GM23338 (cell line): ENCODE data around the gene GPC6. TPM values are rescaled to one million over a fixed set of nuclear protein-coding genes. Genes with fewer than 3 reads are reported as not detected.

ENCODE experiments used
- ATAC-seq: fragments of 200-7000 bp; cut with Tn5 transposase; 3 replicates; pipeline ENCODE4 v1.9.1; 2020
- DNase-seq: peaks from one replicate; pipeline ENCODE4 v3.0.0-alpha.2; 2015; ENCODE audit warnings: low spot score
- H2AFZ ChIP-seq: fragments of 200-600 bp; sonication (generic); 2 replicates; pipeline ENCODE4 v1.8.0; 2016; ENCODE audit warnings: antibody characterized with exemption, mild to moderate bottlenecking, moderate library complexity
- H3F3A ChIP-seq: fragments of 200-600 bp; sonication (generic); replicated peaks from 2 replicates; pipeline ENCODE4 v1.8.0; 2017; ENCODE audit warnings: antibody characterized with exemption, mixed run types, low read depth
- H3K27ac ChIP-seq: fragments of 200-600 bp; sonication (generic); 2 replicates; pipeline ENCODE4 v1.6.1; 2016; ENCODE audit warnings: low read depth
- H3K27me3 ChIP-seq: fragments of 200-600 bp; sonication (generic); 2 replicates; pipeline ENCODE4 v1.8.0; 2016; ENCODE audit warnings: mild to moderate bottlenecking, mixed run types, moderate library complexity; ENCODE audit not compliant: insufficient read depth
- H3K36me3 ChIP-seq: fragments of 200-600 bp; sonication (generic); 2 replicates; pipeline ENCODE4 v1.8.0; 2016; ENCODE audit warnings: mild to moderate bottlenecking; ENCODE audit not compliant: insufficient read depth
- H3K4me1 ChIP-seq: fragments of 200-600 bp; sonication (generic); 2 replicates; pipeline ENCODE4 v1.8.0; 2016; ENCODE audit warnings: mild to moderate bottlenecking, moderate library complexity; ENCODE audit not compliant: insufficient read depth
- H3K4me2 ChIP-seq: fragments of 200-600 bp; sonication (generic); 2 replicates; pipeline ENCODE4 v1.7.1; 2017; ENCODE audit warnings: mixed run types
- H3K4me3 ChIP-seq: fragments of 200-600 bp; sonication (generic); 2 replicates; pipeline ENCODE4 v1.6.1; 2016; ENCODE audit warnings: mixed run types
- H3K79me2 ChIP-seq: fragments of 200-600 bp; sonication (generic); replicated peaks from 2 replicates; pipeline ENCODE4 v1.8.0; 2017; ENCODE audit warnings: mild to moderate bottlenecking; ENCODE audit not compliant: insufficient read depth
- H3K9me2 ChIP-seq: fragments of 200-600 bp; sonication (generic); 2 replicates; pipeline ENCODE4 v1.8.0; 2017; ENCODE audit not compliant: insufficient read depth
- H4K20me1 ChIP-seq: fragments of 200-600 bp; sonication (generic); replicated peaks from 2 replicates; pipeline ENCODE4 v1.8.0; 2017; ENCODE audit warnings: mild to moderate bottlenecking; ENCODE audit not compliant: insufficient read depth
- H3K27ac Mint-ChIP-seq: 2 replicates; pipeline ENCODE4 v1.8.0; 2020; ENCODE audit warnings: inconsistent platforms, mild to moderate bottlenecking, moderate library complexity, mixed read lengths
- H3K27me3 Mint-ChIP-seq: 3 replicates; pipeline ENCODE4 v1.8.0; 2022; ENCODE audit warnings: low read depth, mild to moderate bottlenecking, moderate library complexity, mixed read lengths, inconsistent platforms; ENCODE audit not compliant: insufficient read depth, poor library complexity
- H3K36me3 Mint-ChIP-seq: 3 replicates; pipeline ENCODE4 v1.8.0; 2021; ENCODE audit warnings: low read depth, mild to moderate bottlenecking, inconsistent platforms, moderate library complexity, mixed read lengths
- H3K4me1 Mint-ChIP-seq: 3 replicates; pipeline ENCODE4 v1.8.0; 2020; ENCODE audit warnings: mild to moderate bottlenecking, inconsistent platforms, mixed read lengths
- H3K4me3 Mint-ChIP-seq: 3 replicates; pipeline ENCODE4 v1.8.0; 2021; ENCODE audit warnings: moderate library complexity, mild to moderate bottlenecking, inconsistent platforms, mixed read lengths
- H3K9me3 Mint-ChIP-seq: 3 replicates; pipeline ENCODE4 v1.8.0; 2020; ENCODE audit warnings: moderate library complexity, mild to moderate bottlenecking, inconsistent platforms, mixed read lengths
- CREB1 ChIP-seq: fragments of 250-450 bp; sonication (Bioruptor Pico); IDR thresholded peaks from 2 replicates; pipeline ENCODE4 v1.5.0; 2020; ENCODE audit warnings: low read depth, mild to moderate bottlenecking, moderate library complexity
- EZH2phosphoT487 ChIP-seq: fragments of 200-600 bp; sonication (generic); IDR thresholded peaks from one replicate; pipeline ENCODE4 v1.8.1; 2018; ENCODE audit warnings: antibody characterized with exemption; ENCODE audit not compliant: unreplicated experiment
- JUNB ChIP-seq: IDR thresholded peaks from one replicate; pipeline ENCODE4 v1.6.1; 2016; ENCODE audit warnings: antibody characterized with exemption; ENCODE audit not compliant: unreplicated experiment
- POLR2AphosphoS5 ChIP-seq: IDR thresholded peaks from 2 replicates; pipeline ENCODE4 v1.6.1; 2016; ENCODE audit warnings: antibody characterized with exemption, low read depth
- polyA plus RNA-seq: library from polyadenylated mRNA; unstranded; fragments of >200 nt; fragmentation: Nextera tagmentation; extraction: Ambion mirVana; gene quantifications from 2 replicates; pipeline ENCODE4 v1.2.1, GENCODE V29; 2016
- total RNA-seq: library from RNA; depleted of rRNA; stranded (reverse); fragments of >200 nt; shearing (Covaris generic); gene quantifications from 2 replicates; pipeline ENCODE4 v1.2.3, GENCODE V29; 2014
- TF ChIP-seq, protein P1 (sequence below): IDR thresholded peaks from one replicate; pipeline ENCODE4 v1.6.1; 2018; ENCODE audit warnings: antibody characterized with exemption; ENCODE audit not compliant: unreplicated experiment
- TF ChIP-seq, protein P2 (sequence below), 2 experiments: fragments of 200-600 bp in 1 of 2; sonication (generic) in 1 of 2; conservative IDR thresholded peaks; 2 replicates each; pipeline versions ENCODE4 v1.5.1 to v1.6.1; 2016 to 2017; ENCODE audit warnings: antibody characterized with exemption in 2 of 2, low read depth in 2 of 2, mild to moderate bottlenecking in 2 of 2, moderate library complexity in 1 of 2

GPC6 gene
- total and polyA plus RNA-seq, 2 experiments from 2014 or later, result 6.4 to 28.6 TPM

DNA sequence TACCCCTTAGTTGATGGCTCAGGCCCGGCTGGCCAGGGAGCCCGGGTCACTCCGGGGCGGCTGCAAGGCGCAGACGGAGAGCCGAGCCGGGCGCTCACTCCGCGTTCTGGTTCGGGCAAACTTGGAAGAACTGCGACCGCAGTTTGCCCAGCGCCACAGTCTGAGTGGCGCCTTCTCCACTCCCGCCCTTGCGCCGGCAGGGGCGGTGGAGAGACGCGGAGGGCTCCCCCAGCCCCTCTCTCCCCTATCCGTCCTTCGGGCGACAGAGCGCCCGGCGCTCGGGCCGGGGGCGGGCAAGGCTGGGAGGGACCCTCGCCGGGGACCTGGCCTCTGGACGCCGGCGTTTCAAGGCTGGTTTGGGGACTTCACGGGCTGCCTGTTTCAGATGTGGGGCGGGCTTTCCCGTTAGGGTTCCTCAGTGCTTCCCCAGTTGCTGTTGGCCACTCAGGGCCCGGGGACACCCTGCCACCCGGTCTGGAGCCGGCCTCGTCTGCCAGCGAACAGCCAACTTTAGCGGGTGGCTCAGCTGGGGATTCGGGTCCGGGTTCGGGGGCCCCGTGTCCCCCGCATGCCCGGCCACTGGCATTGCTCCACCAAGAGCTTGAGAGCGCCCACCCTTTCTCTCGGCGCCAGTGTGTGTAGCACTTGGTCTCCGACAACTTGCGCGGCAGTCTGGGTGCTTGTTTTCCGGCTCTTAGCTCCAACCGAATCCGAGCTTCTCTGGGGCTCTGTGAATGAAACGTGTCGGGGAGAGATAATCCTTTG, 1.5 kb downstream of the GPC6 start:
- Histone ChIP-seq H3K79me2 (peaks cover 44% of the 10 kb centered on the region), H4K20me1 (0 out of 2 replicates have a peak, but pooled peaks cover 3% of the 10 kb centered on the region), H3K9me2 (no peaks in the 10 kb centered on the region), H3K36me3 (no peaks in the 10 kb centered on the region), H3F3A (no peaks in the 10 kb centered on the region), H3K27me3 (peaks cover 13% of the 10 kb centered on the region), H3K4me2 (peak overlapping the region; percentile 84), H3K27ac (no peak overlapping the region), H2AFZ (0 out of 2 replicates have a peak overlapping the region, but pooled peaks have one; percentile 12), H3K4me3 (peak overlapping the region; percentile 62), H3K4me1 (peaks cover 46% of the 10 kb centered on the region)
- ATAC-seq, result peak; percentile 84
- peak overlapping the region; percentile 76; the same call in 1 of the 2 replicates for H3K27ac Mint-ChIP-seq
- H3K36me3 Mint-ChIP-seq, result peaks cover 5% of the 10 kb centered on the region; the same call in 2 of the 3 replicates
- 0 out of 3 replicates have a peak, but pooled peaks cover 6% of the 10 kb centered on the region for H3K9me3 Mint-ChIP-seq
- TF ChIP-seq, protein P1, sequence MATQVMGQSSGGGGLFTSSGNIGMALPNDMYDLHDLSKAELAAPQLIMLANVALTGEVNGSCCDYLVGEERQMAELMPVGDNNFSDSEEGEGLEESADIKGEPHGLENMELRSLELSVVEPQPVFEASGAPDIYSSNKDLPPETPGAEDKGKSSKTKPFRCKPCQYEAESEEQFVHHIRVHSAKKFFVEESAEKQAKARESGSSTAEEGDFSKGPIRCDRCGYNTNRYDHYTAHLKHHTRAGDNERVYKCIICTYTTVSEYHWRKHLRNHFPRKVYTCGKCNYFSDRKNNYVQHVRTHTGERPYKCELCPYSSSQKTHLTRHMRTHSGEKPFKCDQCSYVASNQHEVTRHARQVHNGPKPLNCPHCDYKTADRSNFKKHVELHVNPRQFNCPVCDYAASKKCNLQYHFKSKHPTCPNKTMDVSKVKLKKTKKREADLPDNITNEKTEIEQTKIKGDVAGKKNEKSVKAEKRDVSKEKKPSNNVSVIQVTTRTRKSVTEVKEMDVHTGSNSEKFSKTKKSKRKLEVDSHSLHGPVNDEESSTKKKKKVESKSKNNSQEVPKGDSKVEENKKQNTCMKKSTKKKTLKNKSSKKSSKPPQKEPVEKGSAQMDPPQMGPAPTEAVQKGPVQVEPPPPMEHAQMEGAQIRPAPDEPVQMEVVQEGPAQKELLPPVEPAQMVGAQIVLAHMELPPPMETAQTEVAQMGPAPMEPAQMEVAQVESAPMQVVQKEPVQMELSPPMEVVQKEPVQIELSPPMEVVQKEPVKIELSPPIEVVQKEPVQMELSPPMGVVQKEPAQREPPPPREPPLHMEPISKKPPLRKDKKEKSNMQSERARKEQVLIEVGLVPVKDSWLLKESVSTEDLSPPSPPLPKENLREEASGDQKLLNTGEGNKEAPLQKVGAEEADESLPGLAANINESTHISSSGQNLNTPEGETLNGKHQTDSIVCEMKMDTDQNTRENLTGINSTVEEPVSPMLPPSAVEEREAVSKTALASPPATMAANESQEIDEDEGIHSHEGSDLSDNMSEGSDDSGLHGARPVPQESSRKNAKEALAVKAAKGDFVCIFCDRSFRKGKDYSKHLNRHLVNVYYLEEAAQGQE, result no peak
- TF ChIP-seq, protein P2, sequence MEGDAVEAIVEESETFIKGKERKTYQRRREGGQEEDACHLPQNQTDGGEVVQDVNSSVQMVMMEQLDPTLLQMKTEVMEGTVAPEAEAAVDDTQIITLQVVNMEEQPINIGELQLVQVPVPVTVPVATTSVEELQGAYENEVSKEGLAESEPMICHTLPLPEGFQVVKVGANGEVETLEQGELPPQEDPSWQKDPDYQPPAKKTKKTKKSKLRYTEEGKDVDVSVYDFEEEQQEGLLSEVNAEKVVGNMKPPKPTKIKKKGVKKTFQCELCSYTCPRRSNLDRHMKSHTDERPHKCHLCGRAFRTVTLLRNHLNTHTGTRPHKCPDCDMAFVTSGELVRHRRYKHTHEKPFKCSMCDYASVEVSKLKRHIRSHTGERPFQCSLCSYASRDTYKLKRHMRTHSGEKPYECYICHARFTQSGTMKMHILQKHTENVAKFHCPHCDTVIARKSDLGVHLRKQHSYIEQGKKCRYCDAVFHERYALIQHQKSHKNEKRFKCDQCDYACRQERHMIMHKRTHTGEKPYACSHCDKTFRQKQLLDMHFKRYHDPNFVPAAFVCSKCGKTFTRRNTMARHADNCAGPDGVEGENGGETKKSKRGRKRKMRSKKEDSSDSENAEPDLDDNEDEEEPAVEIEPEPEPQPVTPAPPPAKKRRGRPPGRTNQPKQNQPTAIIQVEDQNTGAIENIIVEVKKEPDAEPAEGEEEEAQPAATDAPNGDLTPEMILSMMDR (conservative IDR thresholded peaks at IDR 0.05; ENCODE audit: low read depth in 2 of 2), result peak; percentile 41 to 44
- 0 out of 2 replicates have a peak, but pooled peaks have one; percentile 3 for TF ChIP-seq CREB1
- peak; percentile 53 for TF ChIP-seq POLR2AphosphoS5
- no peak for TF ChIP-seq EZH2phosphoT487
- H3K4me1 Mint-ChIP-seq, result peaks cover 65% of the 10 kb centered on the region
- peak; percentile 91 for DNase-seq
- H3K27me3 Mint-ChIP-seq, result peaks cover 8% of the 10 kb centered on the region
- H3K4me3 Mint-ChIP-seq, result peak overlapping the region; percentile 92

DNA sequence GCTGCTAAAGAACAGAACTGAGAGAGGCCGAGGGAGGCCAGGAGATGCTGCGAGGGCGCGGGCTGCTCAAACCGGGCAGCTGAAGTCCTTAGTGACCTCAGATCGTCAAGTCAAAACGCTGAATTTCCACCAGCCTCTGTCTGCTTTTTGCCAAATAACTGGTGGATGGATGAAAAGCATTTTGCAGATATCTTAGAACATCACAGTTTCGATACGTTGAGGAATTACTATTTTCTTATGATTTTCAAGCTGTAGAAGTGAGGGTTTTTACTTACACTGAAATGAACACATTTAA, 2.0 kb downstream of the GPC6 start:
- Histone ChIP-seq H3K9me2 (no peaks in the 10 kb centered on the region), H3F3A (no peaks in the 10 kb centered on the region), H3K27ac (0 out of 2 replicates have a peak overlapping the region, but pooled peaks have one; percentile 4), H4K20me1 (0 out of 2 replicates have a peak, but pooled peaks cover 3% of the 10 kb centered on the region), H3K79me2 (peaks cover 50% of the 10 kb centered on the region), H3K4me2 (peak overlapping the region; percentile 84), H2AFZ (0 out of 2 replicates have a peak overlapping the region, but pooled peaks have one; percentile 12), H3K4me1 (peaks cover 51% of the 10 kb centered on the region), H3K36me3 (no peaks in the 10 kb centered on the region), H3K4me3 (peak overlapping the region; percentile 62), H3K27me3 (peaks cover 13% of the 10 kb centered on the region)
- peak overlapping the region; percentile 76; the same call in 1 of the 2 replicates for H3K27ac Mint-ChIP-seq
- H3K4me3 Mint-ChIP-seq, result peak overlapping the region; percentile 92
- TF ChIP-seq JUNB (no peak), CREB1 (0 out of 2 replicates have a peak, but pooled peaks have one; percentile 21)
- H3K36me3 Mint-ChIP-seq, result peaks cover 8% of the 10 kb centered on the region; the same call in 2 of the 3 replicates
- ATAC-seq (no peak), DNase-seq (no peak)
- H3K9me3 Mint-ChIP-seq, result 0 out of 3 replicates have a peak, but pooled peaks cover 3% of the 10 kb centered on the region
- H3K4me1 Mint-ChIP-seq, result peaks cover 65% of the 10 kb centered on the region
- H3K27me3 Mint-ChIP-seq, result peaks cover 6% of the 10 kb centered on the region
